Liver (tissue), 9 donors: ENCODE data around the gene SNX9. TPM values are rescaled to one million over a fixed set of nuclear protein-coding genes. Genes with fewer than 3 reads are reported as not detected.

Experiments
- DNase-seq: peaks from one replicate; pipeline ENCODE4 v3.0.0-alpha.2; 2017; ENCODE audit warnings: low spot score
- H3K27ac ChIP-seq, 2 donors: one replicate each; pipeline ENCODE4 v1.7.0; 2013; ENCODE audit warnings: inconsistent platforms in 2 of 2, low read length in 2 of 2, control low read depth in 1 of 2, low read depth in 1 of 2, mild to moderate bottlenecking in 1 of 2
- H3K27me3 ChIP-seq, 4 donors: one replicate each; pipeline versions ENCODE4 v1.6.1 to v1.7.0; 2013; ENCODE audit warnings: low read length in 3 of 4, inconsistent platforms in 1 of 4, mild to moderate bottlenecking in 1 of 4, moderate library complexity in 1 of 4; ENCODE audit not compliant: control insufficient read depth in 4 of 4, insufficient read depth in 4 of 4
- H3K36me3 ChIP-seq, 4 donors: one replicate each; pipeline versions ENCODE4 v1.6.1 to v1.7.0; 2013; ENCODE audit warnings: low read length in 3 of 4, mild to moderate bottlenecking in 3 of 4, low read depth in 1 of 4, moderate library complexity in 1 of 4; ENCODE audit not compliant: control insufficient read depth in 4 of 4, insufficient read depth in 3 of 4
- H3K4me1 ChIP-seq, 4 donors: one replicate each; pipeline versions ENCODE4 v1.6.1 to v1.7.0; 2013; ENCODE audit warnings: low read length in 3 of 4, mild to moderate bottlenecking in 3 of 4, moderate library complexity in 1 of 4; ENCODE audit not compliant: control insufficient read depth in 4 of 4, insufficient read depth in 4 of 4
- H3K4me3 ChIP-seq, 3 donors: one replicate each; pipeline versions ENCODE4 v1.6.1 to v1.7.0; 2013; ENCODE audit warnings: low read length in 3 of 3, control low read depth in 1 of 3, low read depth in 1 of 3, mild to moderate bottlenecking in 1 of 3
- H3K9ac ChIP-seq, 2 donors: one replicate each; pipeline ENCODE4 v1.7.0; 2013; ENCODE audit warnings: low read length in 2 of 2, mild to moderate bottlenecking in 2 of 2, moderate library complexity in 2 of 2, control low read depth in 1 of 2, low read depth in 1 of 2
- H3K9me3 ChIP-seq, 4 donors: one replicate each; pipeline versions ENCODE4 v1.6.1 to v1.7.0; 2013; ENCODE audit warnings: low read length in 3 of 4; ENCODE audit not compliant: control insufficient read depth in 4 of 4
- GABPA ChIP-seq, 2 donors: IDR thresholded peaks in 1 of 2; conservative IDR thresholded peaks in 1 of 2; 2 replicates each; pipeline ENCODE4 v1.6.1; 2016; ENCODE audit warnings: antibody characterized with exemption in 2 of 2, mild to moderate bottlenecking in 1 of 2, moderate library complexity in 1 of 2
- HNF4A ChIP-seq, 2 donors: conservative IDR thresholded peaks; 2 replicates each; pipeline ENCODE4 v1.6.1; 2016; ENCODE audit warnings: antibody characterized with exemption in 2 of 2, mild to moderate bottlenecking in 2 of 2
- HNF4G ChIP-seq: IDR thresholded peaks from 2 replicates; pipeline ENCODE4 v1.6.1; 2016; ENCODE audit warnings: antibody characterized with exemption
- JUND ChIP-seq, 2 donors: IDR thresholded peaks; 2 replicates each; pipeline ENCODE4 v1.6.1; 2016; ENCODE audit warnings: antibody characterized with exemption in 2 of 2
- REST ChIP-seq: IDR thresholded peaks from 2 replicates; pipeline ENCODE4 v1.6.1; 2016; ENCODE audit warnings: antibody characterized with exemption, mild to moderate bottlenecking
- YY1 ChIP-seq: IDR thresholded peaks from 2 replicates; pipeline ENCODE4 v1.6.1; 2016; ENCODE audit warnings: antibody characterized with exemption, mild to moderate bottlenecking
- WGBS: extraction: QIAGEN DNeasy Blood & Tissue Kit; methylation state at CpG from one replicate; pipeline ENCODE4 v1.1.7; 2013; 5-methylcytosine and 5-hydroxymethylcytosine counted together
- polyA plus RNA-seq, 2 donors: library from polyadenylated mRNA; stranded (reverse) in 1 of 2; unstranded in 1 of 2; fragments of 200-250 nt in 1 of 2; fragments of >200 nt in 1 of 2; fragmentation: Nextera tagmentation in 1 of 2; extraction: Ambion mirVana in 1 of 2; gene quantifications; one replicate each; pipeline versions ENCODE4 v1.2.1 to v1.2.3, GENCODE V29; 2013 to 2015
- total RNA-seq, 2 donors: library from RNA; depleted of rRNA; stranded (reverse); fragments of >200 nt; gene quantifications; one replicate each; pipeline ENCODE4 v1.2.3, GENCODE V29; 2014
- TF ChIP-seq, protein P1 (sequence below): fragments of 150-350 bp; IDR thresholded peaks from 2 replicates; pipeline ENCODE4 v1.5.1; 2017; ENCODE audit warnings: improper control_type of control experiment, low read depth, low read length; ENCODE audit not compliant: missing input control
- TF ChIP-seq, protein P2 (sequence below): IDR thresholded peaks from 2 replicates; pipeline ENCODE4 v1.6.1; 2016; ENCODE audit warnings: antibody characterized with exemption
- donor health status: healthy.
- donor health status: healthy.
- donor health status: healthy.
- donor health status: healthy.
- donor health status: healthy.

Gene SNX9
- total and polyA plus RNA-seq, 4 donors, result 16.4 to 31.0 (median 22.3) TPM

- TF ChIP-seq REST, result no peak
Measured at GRCh38 chr6:157774153-157775135, 48.6 kb upstream of the SNX9 start (continued).

DNA sequence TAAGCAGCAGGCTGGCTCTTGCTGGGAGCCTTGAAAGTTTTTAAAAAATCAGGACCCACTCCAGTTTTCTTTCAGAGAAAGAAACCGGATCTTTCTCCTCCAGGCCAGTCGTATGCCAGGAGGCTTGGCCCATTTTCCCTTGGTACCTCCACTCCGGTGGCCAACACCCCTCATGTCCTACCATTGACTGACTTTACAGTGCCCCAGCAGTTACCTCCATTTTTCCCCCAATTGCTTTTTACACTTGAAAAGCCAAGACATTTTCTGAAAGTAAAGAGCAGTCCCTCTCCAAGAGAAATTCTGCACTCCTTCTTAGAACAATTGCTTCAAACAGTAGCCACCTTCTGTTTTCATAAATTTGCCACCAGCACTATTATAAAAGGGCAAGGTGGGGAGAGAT lies 47.7 kb upstream of the SNX9 start:
- no peaks in the 10 kb centered on the region for H3K27me3 ChIP-seq
- peaks cover 0 to 2% (median 0%) of the 10 kb centered on the region in 4 donors for H3K9me3 ChIP-seq
- H3K4me3 ChIP-seq, result no peak overlapping the region
- WGBS, result 95% methylated on average over 3 of the region's 3 CpGs
- TF ChIP-seq GABPA (IDR thresholded peaks at IDR 0.05 in 1 of 2, conservative IDR thresholded peaks at IDR 0.05 in 1 of 2) (no peak), HNF4A (conservative IDR thresholded peaks at IDR 0.05) (no peak), JUND (IDR thresholded peaks at IDR 0.05) (no peak), HNF4G (no peak), YY1 (no peak)
- no peaks in the 10 kb centered on the region for H3K36me3 ChIP-seq
- no peak for DNase-seq
- H3K4me1 ChIP-seq, result no peaks in the 10 kb centered on the region
- H3K9ac ChIP-seq, result no peak overlapping the region
- H3K27ac ChIP-seq, result no peak overlapping the region

GRCh38 chr6:157777344-157777743 lies 45.7 kb upstream of the SNX9 start:
- H3K4me1 ChIP-seq, result no peaks in the 10 kb centered on the region
- no peak for DNase-seq
- TF ChIP-seq, protein P1, sequence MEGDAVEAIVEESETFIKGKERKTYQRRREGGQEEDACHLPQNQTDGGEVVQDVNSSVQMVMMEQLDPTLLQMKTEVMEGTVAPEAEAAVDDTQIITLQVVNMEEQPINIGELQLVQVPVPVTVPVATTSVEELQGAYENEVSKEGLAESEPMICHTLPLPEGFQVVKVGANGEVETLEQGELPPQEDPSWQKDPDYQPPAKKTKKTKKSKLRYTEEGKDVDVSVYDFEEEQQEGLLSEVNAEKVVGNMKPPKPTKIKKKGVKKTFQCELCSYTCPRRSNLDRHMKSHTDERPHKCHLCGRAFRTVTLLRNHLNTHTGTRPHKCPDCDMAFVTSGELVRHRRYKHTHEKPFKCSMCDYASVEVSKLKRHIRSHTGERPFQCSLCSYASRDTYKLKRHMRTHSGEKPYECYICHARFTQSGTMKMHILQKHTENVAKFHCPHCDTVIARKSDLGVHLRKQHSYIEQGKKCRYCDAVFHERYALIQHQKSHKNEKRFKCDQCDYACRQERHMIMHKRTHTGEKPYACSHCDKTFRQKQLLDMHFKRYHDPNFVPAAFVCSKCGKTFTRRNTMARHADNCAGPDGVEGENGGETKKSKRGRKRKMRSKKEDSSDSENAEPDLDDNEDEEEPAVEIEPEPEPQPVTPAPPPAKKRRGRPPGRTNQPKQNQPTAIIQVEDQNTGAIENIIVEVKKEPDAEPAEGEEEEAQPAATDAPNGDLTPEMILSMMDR, result no peak
- TF ChIP-seq, protein P2, sequence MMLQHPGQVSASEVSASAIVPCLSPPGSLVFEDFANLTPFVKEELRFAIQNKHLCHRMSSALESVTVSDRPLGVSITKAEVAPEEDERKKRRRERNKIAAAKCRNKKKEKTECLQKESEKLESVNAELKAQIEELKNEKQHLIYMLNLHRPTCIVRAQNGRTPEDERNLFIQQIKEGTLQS, result no peak
- no peak for TF ChIP-seq HNF4A (conservative IDR thresholded peaks at IDR 0.05)
- no peaks in the 10 kb centered on the region for H3K27me3 ChIP-seq
- H3K4me3 ChIP-seq, result no peak overlapping the region
- H3K9me3 ChIP-seq, result peaks cover 0 to 2% (median 0%) of the 10 kb centered on the region in 4 donors
- WGBS, result 96% methylated on average over 4 of the region's 4 CpGs
- H3K27ac ChIP-seq, result no peak overlapping the region
- H3K36me3 ChIP-seq, result no peaks in the 10 kb centered on the region
- H3K9ac ChIP-seq, result no peak overlapping the region
